ENCODE data around the gene L3MBTL3.

Gene L3MBTL3

GRCh38 chr6:130070326-130070725 lies 51.9 kb downstream of the L3MBTL3 start:
- TF ChIP-seq ZFP3 (CRISPR knock-in tag; IDR thresholded peaks at IDR 0.05) (no peak), ZFP30 (CRISPR knock-in tag; IDR thresholded peaks at IDR 0.05) (no peak), ESRRG (CRISPR knock-in tag; IDR thresholded peaks at IDR 0.05) (no peak), TCF4 (CRISPR knock-in tag; IDR thresholded peaks at IDR 0.05; ENCODE audit: borderline replicate concordance) (no peak), ZNF70 (CRISPR knock-in tag; IDR thresholded peaks at IDR 0.05) (no peak), ZNF8 (CRISPR knock-in tag; IDR thresholded peaks at IDR 0.05) (no peak), GLIS3 (CRISPR knock-in tag; IDR thresholded peaks at IDR 0.05) (no peak), ZC3H10 (CRISPR knock-in tag; IDR thresholded peaks at IDR 0.05) (no peak)
- TF ChIP-seq, protein P1, sequence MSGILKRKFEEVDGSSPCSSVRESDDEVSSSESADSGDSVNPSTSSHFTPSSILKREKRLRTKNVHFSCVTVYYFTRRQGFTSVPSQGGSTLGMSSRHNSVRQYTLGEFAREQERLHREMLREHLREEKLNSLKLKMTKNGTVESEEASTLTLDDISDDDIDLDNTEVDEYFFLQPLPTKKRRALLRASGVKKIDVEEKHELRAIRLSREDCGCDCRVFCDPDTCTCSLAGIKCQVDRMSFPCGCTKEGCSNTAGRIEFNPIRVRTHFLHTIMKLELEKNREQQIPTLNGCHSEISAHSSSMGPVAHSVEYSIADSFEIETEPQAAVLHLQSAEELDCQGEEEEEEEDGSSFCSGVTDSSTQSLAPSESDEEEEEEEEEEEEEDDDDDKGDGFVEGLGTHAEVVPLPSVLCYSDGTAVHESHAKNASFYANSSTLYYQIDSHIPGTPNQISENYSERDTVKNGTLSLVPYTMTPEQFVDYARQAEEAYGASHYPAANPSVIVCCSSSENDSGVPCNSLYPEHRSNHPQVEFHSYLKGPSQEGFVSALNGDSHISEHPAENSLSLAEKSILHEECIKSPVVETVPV (CRISPR knock-in tag; IDR thresholded peaks at IDR 0.05) = no peak

DNA sequence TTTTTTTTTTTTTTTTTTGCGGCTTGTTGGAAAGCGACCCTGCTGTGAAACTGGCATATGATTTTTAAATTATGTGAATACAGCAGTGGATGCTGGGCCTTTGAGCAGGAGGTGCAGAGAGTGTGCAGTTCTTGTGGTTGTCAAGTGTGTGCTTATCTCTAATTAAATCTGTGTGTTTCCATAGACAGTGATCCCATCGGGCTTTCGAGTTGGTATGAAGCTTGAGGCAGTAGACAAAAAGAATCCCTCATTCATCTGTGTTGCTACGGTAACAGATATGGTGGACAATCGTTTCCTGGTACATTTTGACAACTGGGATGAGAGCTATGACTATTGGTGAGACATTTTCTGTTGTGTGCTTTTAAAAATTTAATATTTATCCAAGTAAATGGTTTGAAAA lies 52.4 kb downstream of the L3MBTL3 start:
- no peak for TF ChIP-seq POU6F1 (CRISPR knock-in tag; IDR thresholded peaks at IDR 0.05; ENCODE audit: borderline replicate concordance, low read depth)
- no peak for TF ChIP-seq OSR1 (CRISPR knock-in tag; IDR thresholded peaks at IDR 0.05)
- TF ChIP-seq ESRRG (CRISPR knock-in tag; IDR thresholded peaks at IDR 0.05) = no peak
- no peak for TF ChIP-seq ZC3H10 (CRISPR knock-in tag; IDR thresholded peaks at IDR 0.05)
- no peak for TF ChIP-seq ISL1 (CRISPR knock-in tag; IDR thresholded peaks at IDR 0.05)
- no peak for TF ChIP-seq SNAI2 (CRISPR knock-in tag; IDR thresholded peaks at IDR 0.05)
- no peak for TF ChIP-seq TCF4 (CRISPR knock-in tag; IDR thresholded peaks at IDR 0.05; ENCODE audit: borderline replicate concordance)
- TF ChIP-seq ZFP30 (CRISPR knock-in tag; IDR thresholded peaks at IDR 0.05) = no peak
- no peak for TF ChIP-seq BACH2 (CRISPR knock-in tag; IDR thresholded peaks at IDR 0.05; ENCODE audit: borderline replicate concordance)
- no peak for TF ChIP-seq CSDC2 (CRISPR knock-in tag; IDR thresholded peaks at IDR 0.05)
- TF ChIP-seq GLIS3 (CRISPR knock-in tag; IDR thresholded peaks at IDR 0.05) = no peak
- no peak for TF ChIP-seq ZNF565 (CRISPR knock-in tag; conservative IDR thresholded peaks at IDR 0.05; ENCODE audit: low read depth)
- no peak for TF ChIP-seq CREB5 (CRISPR knock-in tag; IDR thresholded peaks at IDR 0.05; ENCODE audit: low read depth)
- TF ChIP-seq TOX (CRISPR knock-in tag; IDR thresholded peaks at IDR 0.05; ENCODE audit: borderline replicate concordance) = no peak
- no peak for TF ChIP-seq ZFP3 (CRISPR knock-in tag; IDR thresholded peaks at IDR 0.05)
- peak; percentile 33; the same call in 2 of the 3 replicates for ATAC-seq

More at GRCh38 chr6:130070326-130070725, 51.9 kb downstream of the L3MBTL3 start:
- ATAC-seq = peak; percentile 45; the same call in 2 of the 3 replicates

GRCh38 chr6:130075879-130076460 lies 57.6 kb downstream of the L3MBTL3 start:
- TF ChIP-seq BACH2 (CRISPR knock-in tag; IDR thresholded peaks at IDR 0.05; ENCODE audit: borderline replicate concordance) (no peak), CREB5 (CRISPR knock-in tag; IDR thresholded peaks at IDR 0.05; ENCODE audit: low read depth) (no peak), ZC3H10 (CRISPR knock-in tag; IDR thresholded peaks at IDR 0.05) (no peak), TOX (CRISPR knock-in tag; IDR thresholded peaks at IDR 0.05; ENCODE audit: borderline replicate concordance) (no peak), ZFP3 (CRISPR knock-in tag; IDR thresholded peaks at IDR 0.05) (no peak), ZNF70 (CRISPR knock-in tag; IDR thresholded peaks at IDR 0.05) (no peak), PATZ1 (CRISPR knock-in tag; IDR thresholded peaks at IDR 0.05; ENCODE audit: borderline replicate concordance) (no peak), TCF4 (CRISPR knock-in tag; IDR thresholded peaks at IDR 0.05; ENCODE audit: borderline replicate concordance) (no peak), PPARA (CRISPR knock-in tag; IDR thresholded peaks at IDR 0.05; ENCODE audit: borderline replicate concordance) (no peak)
- peak; percentile 40; the same call in 2 of the 3 replicates for ATAC-seq
